Ectodermal cell (in vitro differentiated cells): ENCODE results near the gene UNC119B.

Source experiments
- H3K27ac ChIP-seq: 2 replicates; pipeline ENCODE4 v1.7.0; 2013; ENCODE audit warnings: mild to moderate bottlenecking, low read depth, low read length; ENCODE audit not compliant: insufficient read depth, poor library complexity, severe bottlenecking
- H3K27me3 ChIP-seq: 2 replicates; pipeline ENCODE4 v1.7.0; 2013; ENCODE audit warnings: mild to moderate bottlenecking, low read length; ENCODE audit not compliant: insufficient read depth, control insufficient read depth, poor library complexity, severe bottlenecking
- H3K36me3 ChIP-seq: one replicate; pipeline ENCODE4 v1.7.0; 2013; ENCODE audit warnings: low read length; ENCODE audit not compliant: control insufficient read depth, insufficient read depth
- H3K4me1 ChIP-seq: one replicate; pipeline ENCODE4 v1.7.0; 2013; ENCODE audit warnings: low read length; ENCODE audit not compliant: control insufficient read depth, insufficient read depth
- H3K4me3 ChIP-seq: 2 replicates; pipeline ENCODE4 v1.7.0; 2013; ENCODE audit warnings: low read depth, low read length, control low read depth; ENCODE audit not compliant: insufficient read depth
- H3K9me3 ChIP-seq: 2 replicates; pipeline ENCODE4 v1.7.0; 2013; ENCODE audit warnings: mild to moderate bottlenecking, low read length, moderate library complexity; ENCODE audit not compliant: control insufficient read depth
- WGBS, 2 experiments: methylation state at CpG; one replicate each; pipeline ENCODE4 v1.1.7; 2013; ENCODE audit warnings: missing lambda C conversion rate in 2 of 2; 5-methylcytosine and 5-hydroxymethylcytosine counted together

The UNC119B gene

DNA sequence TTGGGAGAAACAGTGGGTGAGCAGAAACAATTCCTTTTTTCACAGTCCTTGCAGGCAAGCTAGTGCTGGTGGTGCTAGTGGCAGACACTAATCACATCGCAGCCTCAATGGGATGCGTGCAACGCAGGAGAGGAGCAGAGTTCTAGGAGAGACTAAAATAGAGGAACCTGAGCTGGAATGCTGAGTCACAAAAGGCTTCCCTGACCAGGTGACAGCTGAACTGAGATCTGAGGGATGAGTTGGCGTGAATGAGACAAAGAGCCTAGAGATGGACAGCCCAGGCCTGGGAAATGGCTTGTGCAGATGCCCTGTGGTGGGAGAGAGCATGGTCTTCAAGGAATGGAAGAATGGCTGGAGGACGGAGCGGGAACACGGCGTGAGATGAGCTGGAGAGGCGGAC lies 41.1 kb downstream of the UNC119B start:
- Histone ChIP-seq H3K36me3 (no peaks in the 10 kb centered on the region), H3K9me3 (no peaks in the 10 kb centered on the region), H3K4me1 (no peaks in the 10 kb centered on the region), H3K4me3 (no peak overlapping the region), H3K27me3 (no peaks in the 10 kb centered on the region), H3K27ac (no peak overlapping the region)
- WGBS, 2 experiments, result 94% methylated on average over 9 of the region's 9 CpGs

DNA sequence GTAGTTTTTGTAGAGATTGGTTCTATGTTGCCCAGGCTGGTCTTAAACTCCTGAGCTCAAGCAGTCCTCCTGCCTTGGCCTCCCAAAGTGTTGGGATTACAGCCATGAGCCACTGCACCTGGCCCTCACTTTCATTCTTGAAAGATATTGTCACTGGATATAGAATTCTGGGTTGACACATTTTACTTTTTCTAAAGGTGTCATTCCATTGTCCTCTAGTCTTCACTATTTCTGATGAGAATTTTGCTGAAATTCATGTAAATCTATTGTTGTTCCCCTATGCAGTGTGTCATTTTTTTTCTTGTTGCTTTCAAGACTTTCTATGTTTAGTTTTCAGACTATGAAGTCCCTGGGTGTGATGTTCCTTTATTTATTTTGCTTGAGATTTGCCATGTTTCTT lies 44.5 kb downstream of the UNC119B start:
- H3K4me1 ChIP-seq, result peaks cover 2% of the 10 kb centered on the region

GRCh38 chr12:120755269-120755668 lies 45.0 kb downstream of the UNC119B start:
- no peak overlapping the region for H3K4me3 ChIP-seq
- no peaks in the 10 kb centered on the region for H3K9me3 ChIP-seq
- H3K27ac ChIP-seq, result no peak overlapping the region
- H3K4me1 ChIP-seq, result peaks cover 5% of the 10 kb centered on the region
- H3K27me3 ChIP-seq, result no peaks in the 10 kb centered on the region
- no peaks in the 10 kb centered on the region for H3K36me3 ChIP-seq

More for the DNA sequence above, 44.5 kb downstream of the UNC119B start:
- H3K4me3 ChIP-seq, result no peak overlapping the region
- no peaks in the 10 kb centered on the region for H3K27me3 ChIP-seq
- H3K27ac ChIP-seq, result no peak overlapping the region
- no peaks in the 10 kb centered on the region for H3K9me3 ChIP-seq
- H3K36me3 ChIP-seq, result no peaks in the 10 kb centered on the region

DNA sequence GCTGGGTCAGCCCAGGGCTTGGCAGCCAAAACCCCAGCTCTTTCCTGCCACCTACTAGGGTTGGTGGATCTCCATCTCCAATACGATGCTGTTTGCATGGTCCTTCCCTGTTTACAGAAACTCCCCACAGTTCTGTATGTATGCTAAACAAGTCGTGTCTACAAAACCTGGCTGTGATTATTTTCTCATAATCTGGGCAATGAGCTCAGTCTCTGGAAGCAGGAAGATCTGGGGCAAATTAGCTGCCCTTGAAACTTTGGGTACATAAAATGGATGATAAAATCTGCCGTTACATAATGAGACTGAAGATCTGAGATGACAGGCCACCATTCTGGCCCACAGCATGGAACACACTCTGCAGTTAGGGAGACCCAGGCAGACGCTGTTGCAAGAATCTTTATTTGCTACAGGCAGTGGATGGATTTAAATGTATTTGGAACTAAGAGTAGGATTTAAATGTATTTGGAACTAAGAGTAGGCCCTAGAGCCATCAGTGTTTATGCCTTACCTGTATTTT lies 47.0 kb downstream of the UNC119B start:
- H3K27me3 ChIP-seq, result no peaks in the 10 kb centered on the region
- no peak overlapping the region for H3K4me3 ChIP-seq
- H3K27ac ChIP-seq, result no peak overlapping the region
- 90 to 94% methylated on average over 4 of the region's 4 CpGs for WGBS, 2 experiments
- peaks cover 5% of the 10 kb centered on the region for H3K4me1 ChIP-seq
- no peaks in the 10 kb centered on the region for H3K9me3 ChIP-seq
- H3K36me3 ChIP-seq, result no peaks in the 10 kb centered on the region

DNA sequence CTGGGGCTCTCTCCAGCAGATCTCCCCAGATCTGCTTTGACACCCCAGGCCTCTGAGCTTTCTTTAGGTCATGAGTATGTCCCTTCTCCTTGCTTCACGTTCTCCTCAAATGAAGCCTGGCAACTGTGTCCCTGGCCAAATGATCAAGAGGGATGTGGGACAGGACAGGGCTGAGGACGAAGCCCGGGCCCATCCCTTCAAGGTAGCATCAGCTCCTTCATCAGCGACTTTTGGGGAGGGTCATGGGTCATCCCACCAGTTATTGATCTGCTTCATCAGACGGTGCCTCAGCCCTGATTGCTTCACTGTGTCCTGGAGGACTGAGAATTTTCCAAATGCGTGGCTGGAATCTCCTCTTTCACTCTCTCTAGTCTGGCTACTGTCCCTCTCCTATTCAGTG lies 47.7 kb downstream of the UNC119B start:
- peaks cover 5% of the 10 kb centered on the region for H3K4me1 ChIP-seq

DNA sequence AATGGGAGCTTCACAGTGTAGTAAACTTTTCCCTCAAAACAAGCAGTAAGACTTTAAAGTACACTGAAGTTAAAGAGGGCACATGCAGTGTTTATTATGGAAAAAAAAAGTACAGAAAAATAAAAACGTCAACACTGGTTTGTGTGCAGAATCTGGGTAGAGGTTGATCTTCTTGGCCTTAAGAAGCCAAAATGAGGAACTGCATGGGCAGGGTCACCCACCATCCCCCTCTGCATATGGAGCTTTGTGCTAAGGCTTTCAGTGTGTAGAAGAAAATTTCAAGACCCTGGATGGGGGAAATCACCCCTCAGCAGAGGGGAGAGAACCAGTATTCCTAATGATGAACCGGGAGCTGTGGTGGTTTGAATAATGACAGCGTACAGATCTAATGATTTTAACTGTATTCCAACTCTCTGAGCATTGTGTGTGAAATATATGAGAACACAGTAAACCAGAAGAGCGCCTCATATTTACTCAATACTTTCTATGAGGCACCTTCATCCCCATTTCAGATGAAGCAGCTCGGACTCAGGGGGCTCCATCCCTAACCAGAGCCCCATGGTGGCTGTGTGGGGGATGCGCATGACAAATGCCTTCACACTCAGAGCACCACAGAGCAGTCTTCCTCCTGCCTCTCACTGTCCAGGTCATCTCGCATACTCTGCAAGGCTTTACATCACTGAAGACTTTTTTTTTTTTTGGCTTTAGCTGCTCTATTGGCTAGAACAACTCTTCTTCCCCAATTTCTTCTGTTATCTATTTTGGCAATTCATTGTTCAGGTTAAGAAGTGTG lies 48.7 kb downstream of the UNC119B start:
- H3K36me3 ChIP-seq, result peaks cover 5% of the 10 kb centered on the region
- peaks cover 5% of the 10 kb centered on the region for H3K4me1 ChIP-seq
- 85 to 88% methylated on average over 7 of the region's 7 CpGs for WGBS, 2 experiments
- H3K27me3 ChIP-seq, result no peaks in the 10 kb centered on the region
- no peak overlapping the region for H3K4me3 ChIP-seq
- no peak overlapping the region for H3K27ac ChIP-seq
- H3K9me3 ChIP-seq, result no peaks in the 10 kb centered on the region

More for the DNA sequence above, 47.7 kb downstream of the UNC119B start:
- 94 to 95% methylated on average over 6 of the region's 6 CpGs for whole genome bisulfite sequencing, 2 experiments
- Histone ChIP-seq H3K4me3 (no peak overlapping the region), H3K36me3 (peaks cover 3% of the 10 kb centered on the region), H3K27me3 (no peaks in the 10 kb centered on the region), H3K9me3 (no peaks in the 10 kb centered on the region), H3K27ac (no peak overlapping the region)

DNA sequence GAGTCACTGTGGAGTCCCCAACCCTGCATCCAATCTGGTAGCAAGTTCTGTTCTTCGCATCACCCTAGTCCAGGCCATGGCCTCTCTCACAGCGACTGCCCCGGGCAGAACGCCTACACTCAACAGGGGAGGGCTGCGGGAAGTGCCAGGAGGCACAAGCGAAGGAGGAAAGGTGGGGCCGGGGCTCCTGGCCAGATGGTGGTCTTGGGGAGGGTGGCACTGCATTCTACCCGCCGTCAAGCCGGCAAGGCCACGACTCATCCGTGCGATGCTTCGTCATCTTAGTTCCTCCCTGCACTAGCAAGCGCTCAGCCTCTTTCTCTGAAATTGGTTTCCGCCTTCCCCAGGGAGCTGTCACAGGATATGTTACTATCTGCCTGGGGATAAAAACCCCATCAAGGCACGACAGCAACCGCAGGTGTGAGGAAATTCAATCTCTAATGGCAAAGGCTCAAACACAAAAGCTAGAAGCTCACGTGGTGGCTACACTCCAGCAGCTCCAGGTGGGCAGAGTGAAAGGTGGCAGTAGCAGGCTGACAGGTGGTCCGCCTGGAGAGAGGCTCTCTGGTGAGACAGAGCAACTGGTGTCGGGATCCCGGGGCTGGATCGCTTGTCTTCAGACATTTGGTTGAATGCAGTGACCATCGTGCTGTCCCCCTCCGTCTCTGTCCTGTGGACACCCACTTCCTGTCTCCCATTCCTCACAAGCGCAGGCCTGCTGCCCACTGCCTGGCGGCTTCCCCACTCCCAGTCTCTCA lies 49.5 kb downstream of the UNC119B start:
- no peaks in the 10 kb centered on the region for H3K27me3 ChIP-seq
- no peak overlapping the region for H3K27ac ChIP-seq
- H3K4me1 ChIP-seq, result peaks cover 5% of the 10 kb centered on the region
- peaks cover 7% of the 10 kb centered on the region for H3K36me3 ChIP-seq
- no peak overlapping the region for H3K4me3 ChIP-seq
- H3K9me3 ChIP-seq, result no peaks in the 10 kb centered on the region
- 83 to 86% methylated on average over 27 of the region's 27 CpGs for WGBS, 2 experiments

DNA sequence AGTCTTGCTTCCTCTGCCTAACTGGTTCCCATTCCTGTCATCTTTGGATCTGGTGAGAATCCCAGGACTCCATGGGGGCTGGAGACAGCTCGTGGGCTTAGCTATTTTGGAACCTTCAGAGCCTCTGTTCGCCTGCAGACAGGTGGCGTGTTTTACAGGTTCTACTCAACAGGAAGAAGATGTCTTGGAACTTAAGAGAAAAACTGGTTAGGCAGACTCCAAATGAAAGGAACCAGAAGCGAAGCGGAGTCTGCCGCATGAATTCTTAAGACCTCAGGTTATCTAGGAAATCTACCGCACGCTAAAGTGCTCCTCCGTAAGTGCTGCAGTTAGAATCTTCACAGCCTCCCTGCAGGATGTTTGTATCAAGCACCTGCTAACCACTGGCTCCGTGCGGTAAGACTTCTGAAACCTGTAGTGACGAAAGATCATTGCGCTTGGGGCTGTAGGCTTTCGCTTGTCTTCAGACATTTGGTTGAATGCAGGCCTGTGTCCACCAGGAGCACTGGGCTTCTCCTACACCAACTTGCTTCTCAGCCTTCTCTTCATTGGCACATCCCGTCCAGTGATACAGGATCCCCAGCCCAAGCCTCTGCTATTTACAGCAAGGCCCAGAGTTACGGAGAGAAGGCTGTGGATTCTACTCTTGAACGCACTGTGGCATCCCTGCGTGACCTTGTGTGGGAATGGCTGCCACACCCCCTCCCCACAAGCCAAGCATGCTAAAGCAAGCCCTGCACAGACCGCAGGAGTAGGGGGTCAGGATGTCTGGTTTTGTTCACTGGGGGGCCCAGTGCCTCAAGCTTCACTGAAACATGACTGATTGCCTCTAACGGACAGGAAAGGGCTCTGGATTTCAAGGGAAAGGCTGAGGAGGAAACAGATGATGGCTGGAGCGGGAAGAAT lies 50.3 kb downstream of the UNC119B start:
- no peaks in the 10 kb centered on the region for H3K27me3 ChIP-seq
- peaks cover 9% of the 10 kb centered on the region for H3K36me3 ChIP-seq
- H3K4me1 ChIP-seq, result peaks cover 5% of the 10 kb centered on the region
- no peaks in the 10 kb centered on the region for H3K9me3 ChIP-seq
- H3K27ac ChIP-seq, result no peak overlapping the region
- no peak overlapping the region for H3K4me3 ChIP-seq
- 88 to 89% methylated on average over 21 of the region's 21 CpGs for WGBS, 2 experiments

- peaks cover 5% of the 10 kb centered on the region for H3K4me1 ChIP-seq
- H3K36me3 ChIP-seq, result peaks cover 15% of the 10 kb centered on the region
- no peak overlapping the region for H3K4me3 ChIP-seq
- no peak overlapping the region for H3K27ac ChIP-seq
- H3K27me3 ChIP-seq, result no peaks in the 10 kb centered on the region
- no peaks in the 10 kb centered on the region for H3K9me3 ChIP-seq
- WGBS, 2 experiments, result 93 to 94% methylated on average over 9 of the region's 9 CpGs
These were observed 51.3 kb downstream of the UNC119B start for GRCh38 chr12:120761519-120761934.
